WTC11 (cell line): ENCODE measurements around the gene RPS21. TPM values are rescaled to one million over a fixed set of nuclear protein-coding genes. Genes with fewer than 3 reads are reported as not detected.

Source experiments
- ATAC-seq: fragments of 200-7000 bp; cut with Tn5 transposase; 2 replicates; pipeline ENCODE4 v1.10.0; 2021; ENCODE audit warnings: mild to moderate bottlenecking, moderate library complexity
- CTCF ChIA-PET: fragments of 300-600 bp; sonication (Branson Sonifier 250); formaldehyde crosslinking; loops from one replicate; lab custom pipeline; 2021; ENCODE audit warnings: antibody characterized with exemption; lab: Charles Lee
- POLR2A ChIA-PET: fragments of 350-600 bp; sonication (Branson Sonifier 250); formaldehyde crosslinking; loops from one replicate; lab custom pipeline; 2021; ENCODE audit warnings: antibody characterized with exemption; lab: Charles Lee
- DNase-seq: peaks from one replicate; pipeline ENCODE4 v3.0.0; 2021; ENCODE audit warnings: low spot score
- H3K27ac Mint-ChIP-seq: 2 replicates; pipeline ENCODE4 v1.8.0; 2021; ENCODE audit warnings: mixed read lengths
- H3K27me3 Mint-ChIP-seq: 2 replicates; pipeline ENCODE4 v1.8.0; 2021; ENCODE audit warnings: low read depth, mild to moderate bottlenecking, moderate library complexity, mixed read lengths
- H3K36me3 Mint-ChIP-seq: 2 replicates; pipeline ENCODE4 v1.8.0; 2021; ENCODE audit warnings: mixed read lengths
- H3K4me1 Mint-ChIP-seq: 2 replicates; pipeline ENCODE4 v1.8.0; 2022; ENCODE audit warnings: mixed read lengths
- H3K4me3 Mint-ChIP-seq: 2 replicates; pipeline ENCODE4 v1.8.0; 2021; ENCODE audit warnings: mild to moderate bottlenecking, moderate library complexity, mixed read lengths
- H3K9me3 Mint-ChIP-seq: 2 replicates; pipeline ENCODE4 v1.8.0; 2021; ENCODE audit warnings: mixed read lengths
- ATF1 ChIP-seq: sonication (generic); formaldehyde crosslinking; IDR thresholded peaks from 2 replicates; pipeline ENCODE4 v1.8.1; 2023; ENCODE audit warnings: mild to moderate bottlenecking, moderate library complexity, missing genetic modification reagents
- CBFB ChIP-seq: sonication (generic); formaldehyde crosslinking; IDR thresholded peaks from 2 replicates; pipeline ENCODE4 v1.8.1; 2022; ENCODE audit warnings: mild to moderate bottlenecking, low read depth, missing genetic modification reagents
- GABPB1 ChIP-seq: sonication (generic); formaldehyde crosslinking; IDR thresholded peaks from 2 replicates; pipeline ENCODE4 v1.8.1; 2023; ENCODE audit warnings: mild to moderate bottlenecking, missing genetic modification reagents
- GRHL2 ChIP-seq: fragments of 250-450 bp; sonication (Bioruptor Pico); IDR thresholded peaks from 2 replicates; pipeline ENCODE4 v1.8.0; 2022; ENCODE audit warnings: mild to moderate bottlenecking, moderate library complexity; ENCODE audit not compliant: insufficient replicate concordance, severe bottlenecking
- NR1H2 ChIP-seq: sonication (generic); formaldehyde crosslinking; IDR thresholded peaks from 2 replicates; pipeline ENCODE4 v1.9.0; 2021; ENCODE audit warnings: mild to moderate bottlenecking, moderate library complexity, missing genetic modification reagents
- NR2C2 ChIP-seq: sonication (generic); formaldehyde crosslinking; IDR thresholded peaks from 2 replicates; pipeline ENCODE4 v1.8.0; 2022; ENCODE audit warnings: mild to moderate bottlenecking, missing genetic modification reagents
- RELA ChIP-seq: sonication (generic); formaldehyde crosslinking; IDR thresholded peaks from 2 replicates; pipeline ENCODE4 v1.8.1; 2022; ENCODE audit warnings: missing genetic modification reagents, mild to moderate bottlenecking, borderline replicate concordance
- SOX15 ChIP-seq: fragments of 250-450 bp; sonication (Bioruptor Pico); IDR thresholded peaks from 2 replicates; pipeline ENCODE4 v1.9.0; 2021; ENCODE audit warnings: mild to moderate bottlenecking
- ZNF121 ChIP-seq: sonication (generic); formaldehyde crosslinking; IDR thresholded peaks from 2 replicates; pipeline ENCODE4 v1.8.0; 2023; ENCODE audit warnings: missing genetic modification reagents
- ZNF138 ChIP-seq: sonication (generic); formaldehyde crosslinking; conservative IDR thresholded peaks from 2 replicates; pipeline ENCODE4 v1.8.1; 2022; ENCODE audit warnings: mild to moderate bottlenecking, moderate library complexity, missing genetic modification reagents
- ZNF423 ChIP-seq: fragments of 250-450 bp; sonication (Bioruptor Pico); IDR thresholded peaks from 2 replicates; pipeline ENCODE4 v2.1.2; 2022; ENCODE audit warnings: mild to moderate bottlenecking, moderate library complexity
- total RNA-seq: library from RNA; stranded (reverse); gene quantifications from 3 replicates; pipeline ENCODE4 v1.2.3, GENCODE V29; 2021
- TF ChIP-seq, protein P1 (sequence below): sonication (generic); formaldehyde crosslinking; IDR thresholded peaks from 2 replicates; pipeline ENCODE4 v1.8.1; 2022; ENCODE audit warnings: mild to moderate bottlenecking, missing genetic modification reagents, moderate library complexity, borderline replicate concordance
- TF ChIP-seq, protein P2 (sequence below): sonication (generic); formaldehyde crosslinking; IDR thresholded peaks from 2 replicates; pipeline ENCODE4 v1.8.0; 2022; ENCODE audit warnings: missing genetic modification reagents
- TF ChIP-seq, protein P3 (sequence below): fragments of 250-450 bp; sonication (Bioruptor Pico); IDR thresholded peaks from 2 replicates; pipeline ENCODE4 v1.9.0; 2021; ENCODE audit warnings: mild to moderate bottlenecking
- TF ChIP-seq, protein P4 (sequence below): sonication (generic); formaldehyde crosslinking; IDR thresholded peaks from 2 replicates; pipeline ENCODE4 v1.8.1; 2023; ENCODE audit warnings: mild to moderate bottlenecking, missing genetic modification reagents
- TF ChIP-seq, protein P5 (sequence below): sonication (generic); formaldehyde crosslinking; IDR thresholded peaks from 2 replicates; pipeline ENCODE4 v1.8.0; 2023; ENCODE audit warnings: missing genetic modification reagents, mild to moderate bottlenecking, borderline replicate concordance
- TF ChIP-seq, protein P6 (sequence below): fragments of 250-450 bp; sonication (Bioruptor Pico); conservative IDR thresholded peaks from 2 replicates; pipeline ENCODE4 v1.9.0; 2021; ENCODE audit warnings: mild to moderate bottlenecking

Gene RPS21
- total RNA-seq, 1 experiment from 2014 or later, result 2,016 TPM

DNA sequence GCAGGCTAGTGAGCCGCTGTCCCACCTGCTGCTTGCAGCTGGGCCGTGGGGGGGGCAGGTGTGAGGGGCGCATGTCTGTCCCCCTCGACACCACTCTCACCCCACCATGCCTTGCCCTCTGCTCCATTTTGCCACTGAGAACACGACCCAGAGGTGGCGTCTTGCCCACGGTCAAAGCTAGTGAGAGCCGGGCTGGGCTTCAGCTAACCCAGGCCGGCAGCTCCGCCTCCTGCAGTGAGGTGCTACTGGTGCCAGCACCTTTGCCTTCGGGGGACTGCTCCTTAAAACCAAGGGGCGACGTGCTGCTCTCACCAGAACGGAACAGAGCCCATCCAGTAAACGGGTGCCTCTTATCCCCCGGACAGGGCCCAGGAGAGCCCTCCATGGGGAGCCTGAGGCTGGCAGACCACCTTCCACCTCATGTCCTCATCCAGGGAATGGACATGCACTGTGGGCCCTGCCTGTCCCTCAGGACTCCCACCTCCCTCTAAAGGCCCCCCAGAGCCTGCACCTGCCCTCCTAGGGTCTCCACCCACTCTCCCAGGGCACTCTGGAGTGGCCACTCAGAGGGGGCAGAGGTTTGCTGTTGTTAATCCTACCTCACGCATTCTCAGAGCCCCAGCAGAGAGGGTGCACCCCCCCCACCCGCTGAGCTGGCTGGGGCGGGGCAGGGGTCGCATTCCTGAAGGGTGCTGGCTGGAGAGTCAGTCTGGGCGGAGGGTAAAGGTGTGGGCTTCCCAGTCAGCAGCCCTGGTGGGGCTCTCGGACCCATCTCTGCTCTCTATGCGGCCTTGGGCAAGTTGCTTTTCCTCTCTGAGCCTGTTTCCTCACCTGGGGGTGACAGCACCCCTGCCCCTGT, 37.6 kb downstream of the RPS21 start:
- Mint-ChIP-seq H3K27me3 (no peaks in the 10 kb centered on the region; the same call in 1 of the 2 replicates), H3K27ac (no peak overlapping the region), H3K4me1 (peaks cover 30% of the 10 kb centered on the region), H3K4me3 (no peak overlapping the region), H3K9me3 (peaks cover 5% of the 10 kb centered on the region), H3K36me3 (no peaks in the 10 kb centered on the region)
- DNase-seq (no peak), ATAC-seq (no peak)
- TF ChIP-seq SOX15 (CRISPR knock-in tag) (no peak), NR2C2 (CRISPR knock-in tag) (no peak), ZNF121 (CRISPR knock-in tag) (no peak), RELA (CRISPR knock-in tag) (no peak), ATF1 (CRISPR knock-in tag) (no peak), NR1H2 (CRISPR knock-in tag) (no peak), ZNF138 (no peak), CBFB (CRISPR knock-in tag) (no peak), GRHL2 (CRISPR knock-in tag) (no peak), ZNF423 (no peak), GABPB1 (no peak)
- TF ChIP-seq, protein P1, sequence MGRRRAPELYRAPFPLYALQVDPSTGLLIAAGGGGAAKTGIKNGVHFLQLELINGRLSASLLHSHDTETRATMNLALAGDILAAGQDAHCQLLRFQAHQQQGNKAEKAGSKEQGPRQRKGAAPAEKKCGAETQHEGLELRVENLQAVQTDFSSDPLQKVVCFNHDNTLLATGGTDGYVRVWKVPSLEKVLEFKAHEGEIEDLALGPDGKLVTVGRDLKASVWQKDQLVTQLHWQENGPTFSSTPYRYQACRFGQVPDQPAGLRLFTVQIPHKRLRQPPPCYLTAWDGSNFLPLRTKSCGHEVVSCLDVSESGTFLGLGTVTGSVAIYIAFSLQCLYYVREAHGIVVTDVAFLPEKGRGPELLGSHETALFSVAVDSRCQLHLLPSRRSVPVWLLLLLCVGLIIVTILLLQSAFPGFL (CRISPR knock-in tag), result no peak
- TF ChIP-seq, protein P2, sequence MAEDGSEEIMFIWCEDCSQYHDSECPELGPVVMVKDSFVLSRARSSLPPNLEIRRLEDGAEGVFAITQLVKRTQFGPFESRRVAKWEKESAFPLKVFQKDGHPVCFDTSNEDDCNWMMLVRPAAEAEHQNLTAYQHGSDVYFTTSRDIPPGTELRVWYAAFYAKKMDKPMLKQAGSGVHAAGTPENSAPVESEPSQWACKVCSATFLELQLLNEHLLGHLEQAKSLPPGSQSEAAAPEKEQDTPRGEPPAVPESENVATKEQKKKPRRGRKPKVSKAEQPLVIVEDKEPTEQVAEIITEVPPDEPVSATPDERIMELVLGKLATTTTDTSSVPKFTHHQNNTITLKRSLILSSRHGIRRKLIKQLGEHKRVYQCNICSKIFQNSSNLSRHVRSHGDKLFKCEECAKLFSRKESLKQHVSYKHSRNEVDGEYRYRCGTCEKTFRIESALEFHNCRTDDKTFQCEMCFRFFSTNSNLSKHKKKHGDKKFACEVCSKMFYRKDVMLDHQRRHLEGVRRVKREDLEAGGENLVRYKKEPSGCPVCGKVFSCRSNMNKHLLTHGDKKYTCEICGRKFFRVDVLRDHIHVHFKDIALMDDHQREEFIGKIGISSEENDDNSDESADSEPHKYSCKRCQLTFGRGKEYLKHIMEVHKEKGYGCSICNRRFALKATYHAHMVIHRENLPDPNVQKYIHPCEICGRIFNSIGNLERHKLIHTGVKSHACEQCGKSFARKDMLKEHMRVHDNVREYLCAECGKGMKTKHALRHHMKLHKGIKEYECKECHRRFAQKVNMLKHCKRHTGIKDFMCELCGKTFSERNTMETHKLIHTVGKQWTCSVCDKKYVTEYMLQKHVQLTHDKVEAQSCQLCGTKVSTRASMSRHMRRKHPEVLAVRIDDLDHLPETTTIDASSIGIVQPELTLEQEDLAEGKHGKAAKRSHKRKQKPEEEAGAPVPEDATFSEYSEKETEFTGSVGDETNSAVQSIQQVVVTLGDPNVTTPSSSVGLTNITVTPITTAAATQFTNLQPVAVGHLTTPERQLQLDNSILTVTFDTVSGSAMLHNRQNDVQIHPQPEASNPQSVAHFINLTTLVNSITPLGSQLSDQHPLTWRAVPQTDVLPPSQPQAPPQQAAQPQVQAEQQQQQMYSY, result no peak
- TF ChIP-seq, protein P3, sequence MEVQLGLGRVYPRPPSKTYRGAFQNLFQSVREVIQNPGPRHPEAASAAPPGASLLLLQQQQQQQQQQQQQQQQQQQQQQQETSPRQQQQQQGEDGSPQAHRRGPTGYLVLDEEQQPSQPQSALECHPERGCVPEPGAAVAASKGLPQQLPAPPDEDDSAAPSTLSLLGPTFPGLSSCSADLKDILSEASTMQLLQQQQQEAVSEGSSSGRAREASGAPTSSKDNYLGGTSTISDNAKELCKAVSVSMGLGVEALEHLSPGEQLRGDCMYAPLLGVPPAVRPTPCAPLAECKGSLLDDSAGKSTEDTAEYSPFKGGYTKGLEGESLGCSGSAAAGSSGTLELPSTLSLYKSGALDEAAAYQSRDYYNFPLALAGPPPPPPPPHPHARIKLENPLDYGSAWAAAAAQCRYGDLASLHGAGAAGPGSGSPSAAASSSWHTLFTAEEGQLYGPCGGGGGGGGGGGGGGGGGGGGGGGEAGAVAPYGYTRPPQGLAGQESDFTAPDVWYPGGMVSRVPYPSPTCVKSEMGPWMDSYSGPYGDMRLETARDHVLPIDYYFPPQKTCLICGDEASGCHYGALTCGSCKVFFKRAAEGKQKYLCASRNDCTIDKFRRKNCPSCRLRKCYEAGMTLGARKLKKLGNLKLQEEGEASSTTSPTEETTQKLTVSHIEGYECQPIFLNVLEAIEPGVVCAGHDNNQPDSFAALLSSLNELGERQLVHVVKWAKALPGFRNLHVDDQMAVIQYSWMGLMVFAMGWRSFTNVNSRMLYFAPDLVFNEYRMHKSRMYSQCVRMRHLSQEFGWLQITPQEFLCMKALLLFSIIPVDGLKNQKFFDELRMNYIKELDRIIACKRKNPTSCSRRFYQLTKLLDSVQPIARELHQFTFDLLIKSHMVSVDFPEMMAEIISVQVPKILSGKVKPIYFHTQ, result no peak
- TF ChIP-seq, protein P4, sequence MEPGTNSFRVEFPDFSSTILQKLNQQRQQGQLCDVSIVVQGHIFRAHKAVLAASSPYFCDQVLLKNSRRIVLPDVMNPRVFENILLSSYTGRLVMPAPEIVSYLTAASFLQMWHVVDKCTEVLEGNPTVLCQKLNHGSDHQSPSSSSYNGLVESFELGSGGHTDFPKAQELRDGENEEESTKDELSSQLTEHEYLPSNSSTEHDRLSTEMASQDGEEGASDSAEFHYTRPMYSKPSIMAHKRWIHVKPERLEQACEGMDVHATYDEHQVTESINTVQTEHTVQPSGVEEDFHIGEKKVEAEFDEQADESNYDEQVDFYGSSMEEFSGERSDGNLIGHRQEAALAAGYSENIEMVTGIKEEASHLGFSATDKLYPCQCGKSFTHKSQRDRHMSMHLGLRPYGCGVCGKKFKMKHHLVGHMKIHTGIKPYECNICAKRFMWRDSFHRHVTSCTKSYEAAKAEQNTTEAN (CRISPR knock-in tag), result no peak
- TF ChIP-seq, protein P5, sequence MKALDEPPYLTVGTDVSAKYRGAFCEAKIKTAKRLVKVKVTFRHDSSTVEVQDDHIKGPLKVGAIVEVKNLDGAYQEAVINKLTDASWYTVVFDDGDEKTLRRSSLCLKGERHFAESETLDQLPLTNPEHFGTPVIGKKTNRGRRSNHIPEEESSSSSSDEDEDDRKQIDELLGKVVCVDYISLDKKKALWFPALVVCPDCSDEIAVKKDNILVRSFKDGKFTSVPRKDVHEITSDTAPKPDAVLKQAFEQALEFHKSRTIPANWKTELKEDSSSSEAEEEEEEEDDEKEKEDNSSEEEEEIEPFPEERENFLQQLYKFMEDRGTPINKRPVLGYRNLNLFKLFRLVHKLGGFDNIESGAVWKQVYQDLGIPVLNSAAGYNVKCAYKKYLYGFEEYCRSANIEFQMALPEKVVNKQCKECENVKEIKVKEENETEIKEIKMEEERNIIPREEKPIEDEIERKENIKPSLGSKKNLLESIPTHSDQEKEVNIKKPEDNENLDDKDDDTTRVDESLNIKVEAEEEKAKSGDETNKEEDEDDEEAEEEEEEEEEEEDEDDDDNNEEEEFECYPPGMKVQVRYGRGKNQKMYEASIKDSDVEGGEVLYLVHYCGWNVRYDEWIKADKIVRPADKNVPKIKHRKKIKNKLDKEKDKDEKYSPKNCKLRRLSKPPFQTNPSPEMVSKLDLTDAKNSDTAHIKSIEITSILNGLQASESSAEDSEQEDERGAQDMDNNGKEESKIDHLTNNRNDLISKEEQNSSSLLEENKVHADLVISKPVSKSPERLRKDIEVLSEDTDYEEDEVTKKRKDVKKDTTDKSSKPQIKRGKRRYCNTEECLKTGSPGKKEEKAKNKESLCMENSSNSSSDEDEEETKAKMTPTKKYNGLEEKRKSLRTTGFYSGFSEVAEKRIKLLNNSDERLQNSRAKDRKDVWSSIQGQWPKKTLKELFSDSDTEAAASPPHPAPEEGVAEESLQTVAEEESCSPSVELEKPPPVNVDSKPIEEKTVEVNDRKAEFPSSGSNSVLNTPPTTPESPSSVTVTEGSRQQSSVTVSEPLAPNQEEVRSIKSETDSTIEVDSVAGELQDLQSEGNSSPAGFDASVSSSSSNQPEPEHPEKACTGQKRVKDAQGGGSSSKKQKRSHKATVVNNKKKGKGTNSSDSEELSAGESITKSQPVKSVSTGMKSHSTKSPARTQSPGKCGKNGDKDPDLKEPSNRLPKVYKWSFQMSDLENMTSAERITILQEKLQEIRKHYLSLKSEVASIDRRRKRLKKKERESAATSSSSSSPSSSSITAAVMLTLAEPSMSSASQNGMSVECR (CRISPR knock-in tag), result no peak
- TF ChIP-seq, protein P6, sequence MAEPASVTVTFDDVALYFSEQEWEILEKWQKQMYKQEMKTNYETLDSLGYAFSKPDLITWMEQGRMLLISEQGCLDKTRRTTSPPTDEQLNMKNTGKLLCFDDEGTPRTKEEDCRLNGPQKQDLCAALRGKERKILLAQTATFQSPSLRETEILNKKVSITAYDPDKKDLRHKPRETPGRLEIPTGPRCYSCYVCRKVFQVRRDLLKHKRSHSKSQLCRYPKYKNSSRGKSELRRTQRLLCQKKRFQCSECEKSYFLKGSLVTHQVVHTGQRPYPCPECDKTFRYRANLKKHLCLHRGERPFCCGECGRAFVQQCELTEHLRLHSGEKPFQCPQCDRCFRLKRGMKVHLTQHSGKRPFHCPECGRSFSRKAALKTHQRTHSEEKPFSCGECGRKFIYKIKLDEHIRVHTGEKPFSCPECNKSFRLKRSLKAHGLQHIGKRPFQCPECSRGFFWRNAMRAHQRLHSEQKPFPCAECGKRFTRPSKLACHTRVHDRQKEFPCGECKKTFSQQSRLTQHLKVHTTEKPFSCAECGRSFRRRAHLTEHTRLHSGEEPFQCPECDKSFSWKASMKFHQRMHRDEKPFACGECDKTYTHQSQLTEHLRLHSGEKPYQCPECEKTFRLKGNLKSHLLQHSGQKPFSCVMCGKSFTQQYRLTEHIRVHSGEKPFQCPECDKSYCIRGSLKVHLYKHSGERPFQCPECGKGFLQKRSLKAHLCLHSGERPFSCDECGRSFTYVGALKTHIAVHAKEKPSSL (CRISPR knock-in tag), result no peak
- POLR2A ChIA-PET, result no interaction called here
- CTCF ChIA-PET, result interaction anchor here (1.0 to 2.0 kb wide), 9 partner anchors 10 to 192 kb away, joined by 3 to 7 read pairs (median 3); no protein-coding TSS in a partner anchor
